GM12875 (cell line): Measurements from ENCODE around the gene POLR2E.

Experiments
- H3K4me3 ChIP-seq: one replicate; pipeline ENCODE4 v1.5.1; 2011; ENCODE audit warnings: low read depth, low read length, control low read depth
- CTCF ChIP-seq: IDR thresholded peaks from 2 replicates; pipeline ENCODE4 v1.5.1; 2011; ENCODE audit warnings: low read depth, mild to moderate bottlenecking, control low read depth, inconsistent platforms, low read length, moderate library complexity, borderline replicate concordance; ENCODE audit not compliant: insufficient read depth

The POLR2E gene

GRCh38 chr19:1051791-1052190 is 43.4 kb downstream of the POLR2E start:
- no peak overlapping the region for H3K4me3 ChIP-seq
- TF ChIP-seq CTCF = no peak

DNA sequence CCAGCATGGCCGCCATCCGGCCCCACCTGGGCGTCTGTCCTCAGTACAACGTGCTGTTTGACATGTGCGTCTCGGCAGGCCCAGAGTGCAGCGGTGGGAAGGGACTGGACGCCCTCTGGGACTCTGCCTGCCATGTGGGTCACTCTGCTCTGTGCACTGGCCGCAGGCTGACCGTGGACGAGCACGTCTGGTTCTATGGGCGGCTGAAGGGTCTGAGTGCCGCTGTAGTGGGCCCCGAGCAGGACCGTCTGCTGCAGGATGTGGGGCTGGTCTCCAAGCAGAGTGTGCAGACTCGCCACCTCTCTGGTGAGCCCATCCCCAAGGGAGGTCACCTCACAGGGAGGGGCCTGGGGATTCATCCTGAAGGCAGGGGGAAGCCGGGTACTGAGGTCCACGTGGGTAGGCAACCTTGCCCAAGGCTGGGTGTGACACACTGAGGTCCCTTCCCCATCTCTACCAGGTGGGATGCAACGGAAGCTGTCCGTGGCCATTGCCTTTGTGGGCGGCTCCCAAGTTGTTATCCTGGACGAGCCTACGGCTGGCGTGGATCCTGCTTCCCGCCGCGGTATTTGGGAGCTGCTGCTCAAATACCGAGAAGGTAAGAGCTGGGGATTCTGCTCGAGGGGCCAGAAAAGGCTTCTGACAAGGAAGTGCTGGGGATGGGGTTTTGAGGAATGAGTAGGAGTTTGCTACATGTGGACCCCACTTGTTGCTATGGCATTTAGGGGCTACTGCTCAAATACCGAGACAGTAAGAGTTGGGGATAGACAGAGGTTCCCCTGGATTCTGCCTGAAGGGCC is 44.0 kb downstream of the POLR2E start:
- TF ChIP-seq CTCF = no peak
- H3K4me3 ChIP-seq = no peak overlapping the region

DNA sequence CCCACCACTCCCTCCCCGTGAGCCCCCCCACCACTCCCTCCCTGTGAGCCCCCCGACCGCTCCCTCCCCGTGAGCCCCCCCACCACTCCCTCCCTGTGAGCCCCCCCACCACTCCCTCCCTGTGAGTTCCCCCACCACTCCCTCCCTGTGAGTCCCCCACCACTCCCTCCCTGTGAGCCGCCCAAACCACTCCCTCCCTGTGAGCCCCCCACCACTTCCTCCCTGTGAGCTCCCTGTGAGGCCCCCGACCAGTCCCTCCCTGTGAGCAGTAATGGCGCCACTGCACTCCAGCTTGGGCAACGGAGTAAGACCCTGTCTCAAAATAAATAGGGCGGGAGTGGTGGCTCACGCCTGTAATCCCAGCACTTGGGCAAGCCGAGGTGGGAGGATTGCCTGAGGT is 45.4 kb downstream of the POLR2E start:
- no peak for TF ChIP-seq CTCF
- no peak overlapping the region for H3K4me3 ChIP-seq

GRCh38 chr19:1049106-1049505 is 46.1 kb downstream of the POLR2E start:
- TF ChIP-seq CTCF = no peak
- H3K4me3 ChIP-seq = no peak overlapping the region

GRCh38 chr19:1047696-1048147 is 47.5 kb downstream of the POLR2E start:
- TF ChIP-seq CTCF = no peak
- H3K4me3 ChIP-seq = no peak overlapping the region

GRCh38 chr19:1046836-1047695 is 48.1 kb downstream of the POLR2E start:
- no peak for TF ChIP-seq CTCF
- no peak overlapping the region for H3K4me3 ChIP-seq
